GM18520 (cell line): ENCODE measurements around the gene WDR54.
"Not testable (repeated sequence)": the region's sequence is repeated elsewhere in the genome, so short reads cannot be mapped to it uniquely, and the experiment has no call there.

Experiments
- ATAC-seq: cut with Tn5 transposase; IDR thresholded peaks from one replicate; pipeline ENCODE4 v1.9.1; 2021; ENCODE audit not compliant: unreplicated experiment

Gene WDR54

DNA sequence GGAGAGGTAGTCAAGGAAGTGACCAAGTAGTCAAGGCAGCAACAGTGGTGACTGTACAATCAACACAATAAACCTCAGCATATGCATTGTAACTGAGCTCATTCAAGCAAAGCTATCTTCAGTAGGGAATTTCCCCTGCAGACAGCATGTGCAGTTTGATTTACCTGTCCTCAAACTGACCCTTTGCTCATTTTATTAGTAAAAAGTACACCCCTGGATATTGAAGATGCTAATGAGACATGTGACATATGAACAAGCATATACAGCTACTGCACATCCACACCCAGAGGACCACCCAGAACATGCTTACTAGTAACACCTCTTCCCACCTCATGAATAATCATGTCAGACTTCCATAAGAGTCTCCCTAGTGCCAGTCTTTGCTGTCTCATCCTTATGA is 15.5 kb upstream of the WDR54 start:
- peak; percentile 70 for ATAC-seq

- no peak for ATAC-seq
Observed at GRCh38 chr2:74407682-74408081, 13.8 kb upstream of the WDR54 start.

DNA sequence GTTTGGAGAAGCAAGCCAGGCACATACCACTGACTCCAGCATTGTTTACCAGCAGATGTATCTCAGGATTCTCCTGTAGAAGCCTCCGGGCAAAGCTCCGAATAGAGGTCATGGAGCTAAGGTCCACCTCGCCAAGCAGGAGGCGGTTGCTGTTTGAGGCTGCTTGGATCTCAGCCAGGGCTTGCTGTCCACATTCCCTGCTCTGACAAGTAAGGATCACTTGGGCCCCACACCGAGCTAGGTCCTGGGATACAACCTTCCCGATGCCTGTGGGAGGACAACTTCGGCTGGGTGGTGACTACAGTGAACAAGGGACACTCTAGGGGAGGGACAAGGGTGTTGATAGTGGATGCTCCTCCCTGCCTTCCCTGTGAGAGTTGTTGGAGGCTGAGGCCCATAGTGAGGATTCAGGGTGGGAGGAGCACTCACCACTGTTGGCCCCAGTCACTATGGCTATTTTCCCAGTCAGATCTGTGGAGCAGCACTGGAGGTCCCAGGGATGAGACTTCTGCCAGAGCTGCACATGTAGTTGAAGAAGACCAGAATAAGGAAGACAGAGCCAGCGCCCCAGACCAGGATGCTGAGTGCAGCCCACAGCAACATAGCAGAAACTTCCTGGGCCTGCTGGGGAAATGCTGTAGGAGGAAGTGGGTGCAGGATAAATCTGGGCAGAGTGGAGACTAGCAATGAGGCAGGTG is 8.4 kb upstream of the WDR54 start:
- ATAC-seq, result no peak

GRCh38 chr2:74414441-74414840 is 7.1 kb upstream of the WDR54 start:
- ATAC-seq, result no peak

DNA sequence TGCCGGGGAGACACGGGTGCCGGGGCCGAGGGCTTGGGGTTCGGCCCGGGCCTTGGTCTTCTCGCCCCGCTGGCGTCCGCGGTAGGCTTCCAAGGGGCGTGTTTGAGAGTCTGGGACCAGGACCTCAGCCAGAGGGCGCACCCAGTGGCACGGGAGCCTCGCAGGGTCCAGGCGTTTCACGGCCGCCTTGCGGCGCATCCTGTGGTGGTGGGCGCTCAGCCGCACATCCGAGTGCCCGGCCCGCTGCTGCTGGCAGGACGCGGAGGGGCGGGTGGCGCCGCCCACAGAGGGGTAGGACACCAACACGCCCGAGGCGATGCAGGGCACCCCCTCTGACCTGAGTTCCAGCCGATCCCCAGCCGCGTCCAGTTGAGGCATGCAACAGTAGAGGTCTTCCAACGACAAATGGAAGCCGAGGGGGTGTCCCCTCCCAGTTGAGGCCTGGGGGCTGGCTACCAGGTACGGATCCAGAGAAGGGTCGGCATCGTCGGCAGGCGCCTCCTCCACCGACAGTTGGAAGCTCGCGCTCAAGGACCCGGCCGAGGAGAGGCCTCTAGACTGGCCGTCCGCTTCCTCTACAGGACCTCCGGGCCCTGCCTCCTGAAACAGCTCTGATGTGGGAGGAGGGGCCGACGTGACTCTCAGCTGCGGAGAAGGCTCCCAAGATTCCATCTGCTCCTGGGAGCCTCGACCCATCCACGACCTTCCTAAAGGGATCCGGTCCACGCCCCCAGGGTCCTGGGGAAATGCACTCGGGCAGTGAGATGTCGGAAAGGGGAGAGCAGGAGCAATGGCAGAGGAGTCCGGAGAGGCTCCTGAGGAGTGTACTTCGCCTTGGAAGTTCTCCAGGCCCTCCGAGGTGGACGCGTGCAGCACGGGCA is 6.4 kb upstream of the WDR54 start:
- ATAC-seq, result no peak

DNA sequence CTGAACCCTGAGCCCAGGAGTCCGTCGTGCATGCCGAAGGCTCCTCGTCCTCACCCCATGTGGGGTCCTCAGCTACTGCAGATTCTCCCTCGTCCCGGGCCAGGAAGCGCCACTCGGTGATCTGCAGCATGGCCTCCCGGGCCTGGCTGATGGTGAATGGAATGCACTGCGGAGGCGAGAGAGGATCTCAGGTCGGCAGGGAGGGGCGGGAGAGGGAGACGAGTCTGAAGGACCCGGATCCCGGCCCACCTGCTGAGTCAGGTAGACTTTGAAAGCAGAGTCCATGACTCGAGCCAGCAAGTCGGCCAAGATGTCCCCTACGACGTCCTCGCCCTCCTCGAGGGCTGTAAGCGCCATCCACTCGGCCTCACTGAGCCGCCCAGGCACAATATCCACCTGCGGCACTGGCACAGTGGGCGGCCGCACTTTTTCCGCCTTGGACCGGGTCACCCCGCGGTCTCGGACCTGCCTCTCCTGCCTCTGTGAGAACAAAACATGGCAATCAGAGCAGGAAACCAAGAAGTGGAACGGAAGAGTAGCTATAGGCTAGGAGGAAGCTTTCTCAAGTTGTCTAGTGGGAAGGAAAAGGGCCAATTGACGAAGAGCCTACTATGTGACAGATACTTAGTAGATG is 5.7 kb upstream of the WDR54 start:
- no peak for ATAC-seq

GRCh38 chr2:74416778-74417177 is 4.8 kb upstream of the WDR54 start:
- ATAC-seq, result no peak

DNA sequence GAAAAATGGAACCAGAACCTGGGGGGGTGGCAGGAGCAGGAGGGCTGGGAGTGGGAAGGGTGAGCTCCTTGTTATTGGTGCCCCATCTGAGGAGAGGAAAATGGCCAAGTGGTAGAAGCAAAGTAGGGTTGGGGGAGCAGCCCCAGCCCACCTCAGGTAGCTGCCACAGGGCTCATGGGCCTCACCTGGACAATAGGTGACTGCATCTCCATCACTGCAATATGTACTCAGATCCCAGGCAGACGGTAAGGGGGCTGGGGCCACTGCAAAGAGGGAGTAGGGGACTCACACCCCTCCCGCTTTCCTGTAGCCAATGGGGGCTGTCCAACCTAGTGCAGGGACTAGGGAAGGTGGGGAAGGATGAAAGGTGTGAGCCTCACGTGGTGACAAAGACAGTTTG is 4.3 kb upstream of the WDR54 start:
- ATAC-seq, result no peak

DNA sequence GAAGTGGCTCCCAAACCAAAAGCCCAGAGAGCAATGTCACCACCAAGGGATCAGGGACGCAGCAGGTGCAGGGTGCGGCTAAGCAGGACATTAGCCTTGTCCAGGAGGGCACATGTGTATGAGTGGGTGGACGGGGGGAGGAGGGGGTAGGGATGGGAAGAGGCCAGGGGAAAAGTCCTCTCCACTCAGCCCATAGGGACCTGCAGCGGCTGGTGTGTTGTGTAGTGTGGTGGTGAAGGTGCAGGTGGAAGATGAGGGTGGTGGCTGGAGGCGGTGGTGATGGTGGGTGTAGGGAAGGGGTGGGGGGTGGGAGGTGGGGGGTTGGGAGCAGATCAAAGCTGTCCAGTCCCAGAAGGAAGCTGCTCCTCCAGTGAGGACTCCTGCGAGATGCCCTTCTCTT is 3.8 kb upstream of the WDR54 start:
- no peak for ATAC-seq

DNA sequence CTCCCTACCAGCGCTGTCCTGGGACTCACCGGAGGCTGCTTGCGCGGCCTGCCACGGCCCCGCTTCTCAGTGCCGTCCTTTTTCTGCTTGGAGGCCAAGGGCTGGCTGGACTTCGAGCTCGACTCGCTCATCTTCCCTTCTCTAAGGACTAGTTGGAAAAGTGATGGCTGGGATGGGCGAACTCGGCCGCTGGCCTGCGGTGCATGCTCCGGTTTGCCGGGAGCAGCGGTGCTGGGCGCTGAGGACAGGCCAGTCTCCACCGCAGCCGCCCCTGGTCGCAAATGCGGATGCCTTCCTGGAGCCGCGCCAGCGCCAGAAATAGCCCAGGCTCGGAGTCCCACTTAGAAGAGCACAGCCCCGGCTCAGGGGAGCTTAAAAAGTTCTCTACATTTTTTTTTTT is 3.2 kb upstream of the WDR54 start:
- ATAC-seq, result no peak

GRCh38 chr2:74419345-74419744 is 2.2 kb upstream of the WDR54 start:
- ATAC-seq, result no peak

- no peak for ATAC-seq
Observed at GRCh38 chr2:74420006-74420405, 1.5 kb upstream of the WDR54 start.

GRCh38 chr2:74420443-74421103 is 957 bp upstream of the WDR54 start:
- ATAC-seq, result not testable (repeated sequence)

DNA sequence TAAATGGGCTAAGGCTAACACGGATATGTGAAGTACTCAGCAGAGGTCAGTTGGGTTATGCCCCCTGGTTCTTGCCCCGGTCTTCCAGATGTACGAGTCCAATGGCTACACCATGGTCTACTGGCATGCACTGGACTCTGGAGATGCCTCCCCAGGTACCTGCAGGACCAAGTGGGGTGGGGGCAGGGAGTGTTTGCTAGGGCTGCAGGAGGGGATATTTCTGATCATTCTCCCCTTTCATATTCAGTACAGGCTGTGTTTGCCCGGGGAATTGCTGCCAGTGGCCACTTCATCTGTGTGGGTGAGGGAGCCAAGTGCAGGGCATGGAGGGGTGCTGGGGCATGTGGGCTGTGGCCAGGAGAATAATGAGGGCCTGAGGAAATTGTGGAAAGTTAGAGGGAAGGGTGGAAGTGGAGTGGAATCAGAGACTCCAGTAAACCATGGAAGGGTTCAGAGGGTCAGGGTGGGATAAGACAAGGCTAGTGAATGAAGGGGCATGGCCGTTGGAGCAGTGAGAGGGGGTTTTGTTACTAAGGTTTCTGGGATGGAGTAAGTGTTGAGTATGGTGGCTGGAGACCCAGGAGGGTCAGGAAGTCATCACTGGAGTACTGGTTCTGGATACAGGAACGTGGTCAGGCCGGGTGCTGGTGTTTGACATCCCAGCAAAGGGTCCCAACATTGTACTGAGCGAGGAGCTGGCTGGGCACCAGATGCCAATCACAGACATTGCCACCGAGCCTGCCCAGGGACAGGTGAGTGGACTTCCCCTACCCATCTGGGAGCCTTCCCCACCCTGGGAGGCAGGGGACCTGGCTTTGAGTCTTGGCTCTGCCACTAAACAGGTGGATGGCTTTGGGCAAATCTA is 1.9 kb downstream of the WDR54 start:
- no peak for ATAC-seq

DNA sequence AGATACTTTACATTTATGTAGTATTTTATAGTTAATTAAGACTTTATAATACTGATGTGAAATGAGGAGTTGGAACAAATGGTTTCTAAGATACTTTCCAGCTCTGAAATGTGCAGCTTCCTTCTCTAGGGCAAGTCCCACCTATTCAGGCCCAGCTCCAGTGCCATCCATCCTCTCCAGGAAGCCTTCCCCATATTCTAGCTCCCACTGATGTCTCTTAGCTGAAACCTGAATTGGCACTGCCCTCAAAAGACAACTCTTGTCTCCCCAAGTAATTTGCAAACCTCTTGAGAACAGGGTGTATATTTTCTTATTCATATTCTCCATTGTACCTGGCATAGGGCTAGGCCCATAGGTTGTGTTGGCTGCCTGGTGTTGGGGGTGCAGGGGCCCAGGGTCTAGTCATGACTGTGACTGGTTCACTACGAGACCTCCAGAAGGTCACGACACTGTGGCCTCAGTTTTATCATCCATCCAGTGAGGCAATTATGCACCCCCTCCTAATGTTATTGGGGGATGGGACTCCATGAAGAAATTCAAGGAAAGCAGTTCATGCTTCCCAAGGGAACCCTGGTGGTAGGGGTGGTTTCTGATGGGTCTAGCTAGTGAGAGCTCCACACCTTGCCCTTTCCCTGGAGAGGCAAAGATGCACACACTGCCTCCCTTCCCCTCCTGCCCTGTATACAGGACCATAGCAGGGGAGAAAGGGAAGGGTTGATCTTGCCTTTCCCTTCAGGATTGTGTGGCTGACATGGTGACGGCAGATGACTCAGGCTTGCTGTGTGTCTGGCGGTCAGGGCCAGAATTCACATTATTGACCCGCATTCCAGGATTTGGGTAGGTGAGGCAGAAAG is 2.8 kb downstream of the WDR54 start:
- no peak for ATAC-seq

DNA sequence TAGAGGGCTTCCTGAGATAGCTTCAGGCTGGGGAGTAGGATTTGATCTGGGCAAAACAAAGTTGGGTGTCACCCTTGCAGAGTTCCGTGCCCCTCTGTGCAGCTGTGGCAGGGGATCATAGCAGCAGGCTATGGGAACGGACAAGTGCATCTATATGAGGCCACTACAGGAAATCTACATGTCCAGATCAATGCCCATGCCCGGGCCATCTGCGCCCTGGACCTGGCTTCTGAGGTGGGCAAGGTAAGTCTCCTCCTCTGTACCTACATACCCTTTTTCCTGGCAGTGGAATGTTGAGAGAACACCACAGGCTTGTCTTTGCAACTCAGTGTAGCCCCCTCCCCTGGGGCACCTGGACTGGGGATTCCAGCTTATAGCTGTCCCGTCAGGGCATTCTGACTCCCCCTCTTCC is 3.5 kb downstream of the WDR54 start:
- no peak for ATAC-seq

GRCh38 chr2:74425523-74425922 is 4.0 kb downstream of the WDR54 start:
- no peak for ATAC-seq

DNA sequence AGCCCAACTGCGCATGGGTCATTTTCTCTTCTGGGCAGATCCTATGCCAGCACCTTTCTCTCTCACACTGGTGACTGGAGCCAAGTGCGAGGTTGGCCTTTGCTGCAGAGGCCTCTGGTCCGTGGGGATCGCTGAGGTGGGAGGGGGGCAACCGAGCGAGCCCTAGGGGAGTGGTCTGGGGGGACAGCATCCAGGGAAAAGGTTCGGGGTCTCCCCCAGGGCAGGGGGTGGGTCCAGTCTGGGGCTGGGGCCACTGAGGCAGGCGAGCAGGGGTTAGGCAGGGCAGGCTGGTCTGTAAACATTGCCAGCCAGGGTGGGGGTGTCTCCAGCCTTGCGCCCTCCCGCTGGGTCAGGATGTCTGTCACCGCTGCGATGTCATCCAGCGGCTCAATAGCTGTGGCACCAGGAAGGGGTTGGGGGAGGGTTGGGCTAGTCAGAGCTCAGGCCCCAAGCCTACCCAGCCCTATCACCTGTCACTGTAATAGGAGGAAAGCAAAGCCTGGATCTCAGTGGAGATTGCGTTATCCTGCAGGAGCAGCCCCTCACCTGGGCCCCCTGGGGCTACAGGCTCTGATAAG is 4.7 kb downstream of the WDR54 start:
- ATAC-seq, result no peak

GRCh38 chr2:74427551-74427950 is 6.0 kb downstream of the WDR54 start:
- ATAC-seq, result no peak
